ENCODE results near the gene CLEC3B.
A peak's percentile ranks its signal among the peaks of the same experiment; 100 is the strongest.
"Not testable (repeated sequence)": the region's sequence is repeated elsewhere in the genome, so short reads cannot be mapped to it uniquely, and the experiment has no call there.

Gene CLEC3B

GRCh38 chr3:45026038-45026437, at the start of gene CLEC3B:
TSS of gene CLEC3B (plus strand) at chr3:45026303. CDS start at chr3:45026363, 60 bp downstream.
- peak; percentile 57 for DNase-seq (ENCODE audit: low read depth, low spot score)
- in situ Hi-C loops (cut with HindIII; ENCODE audit: low sequenced_read_pairs): loop anchor here (25.0 kb wide), 1 partner anchor 486 kb away; no protein-coding TSS in a partner anchor
- no peak within 1 kb of the TSS for H3K4me3 ChIP-seq (ENCODE audit: low read depth, low read length)

GRCh38 chr3:44981220-44981619, 44.9 kb upstream of the CLEC3B start:
- DNase-seq (ENCODE audit: low read depth, low spot score): no peak
- in situ Hi-C loops (cut with HindIII; ENCODE audit: low sequenced_read_pairs): no loop called here
- no peak overlapping the region for H3K4me3 ChIP-seq (ENCODE audit: low read depth, low read length)
- TF ChIP-seq, protein P1, sequence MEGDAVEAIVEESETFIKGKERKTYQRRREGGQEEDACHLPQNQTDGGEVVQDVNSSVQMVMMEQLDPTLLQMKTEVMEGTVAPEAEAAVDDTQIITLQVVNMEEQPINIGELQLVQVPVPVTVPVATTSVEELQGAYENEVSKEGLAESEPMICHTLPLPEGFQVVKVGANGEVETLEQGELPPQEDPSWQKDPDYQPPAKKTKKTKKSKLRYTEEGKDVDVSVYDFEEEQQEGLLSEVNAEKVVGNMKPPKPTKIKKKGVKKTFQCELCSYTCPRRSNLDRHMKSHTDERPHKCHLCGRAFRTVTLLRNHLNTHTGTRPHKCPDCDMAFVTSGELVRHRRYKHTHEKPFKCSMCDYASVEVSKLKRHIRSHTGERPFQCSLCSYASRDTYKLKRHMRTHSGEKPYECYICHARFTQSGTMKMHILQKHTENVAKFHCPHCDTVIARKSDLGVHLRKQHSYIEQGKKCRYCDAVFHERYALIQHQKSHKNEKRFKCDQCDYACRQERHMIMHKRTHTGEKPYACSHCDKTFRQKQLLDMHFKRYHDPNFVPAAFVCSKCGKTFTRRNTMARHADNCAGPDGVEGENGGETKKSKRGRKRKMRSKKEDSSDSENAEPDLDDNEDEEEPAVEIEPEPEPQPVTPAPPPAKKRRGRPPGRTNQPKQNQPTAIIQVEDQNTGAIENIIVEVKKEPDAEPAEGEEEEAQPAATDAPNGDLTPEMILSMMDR (IDR thresholded peaks at IDR 0.05; ENCODE audit: low read depth, low read length): no peak

More at GRCh38 chr3:45026038-45026437, at the start of gene CLEC3B:
- TF ChIP-seq, protein P1 (IDR thresholded peaks at IDR 0.05; ENCODE audit: low read depth, low read length): no peak

- DNase-seq (ENCODE audit: low read depth, low spot score): no peak
- TF ChIP-seq, protein P1 (IDR thresholded peaks at IDR 0.05; ENCODE audit: low read depth, low read length): no peak
- no peak overlapping the region for H3K4me3 ChIP-seq (ENCODE audit: low read depth, low read length)
- in situ Hi-C loops (cut with HindIII; ENCODE audit: low sequenced_read_pairs): no loop called here
These were observed 44.4 kb upstream of the CLEC3B start for GRCh38 chr3:44981751-44982150.

DNA sequence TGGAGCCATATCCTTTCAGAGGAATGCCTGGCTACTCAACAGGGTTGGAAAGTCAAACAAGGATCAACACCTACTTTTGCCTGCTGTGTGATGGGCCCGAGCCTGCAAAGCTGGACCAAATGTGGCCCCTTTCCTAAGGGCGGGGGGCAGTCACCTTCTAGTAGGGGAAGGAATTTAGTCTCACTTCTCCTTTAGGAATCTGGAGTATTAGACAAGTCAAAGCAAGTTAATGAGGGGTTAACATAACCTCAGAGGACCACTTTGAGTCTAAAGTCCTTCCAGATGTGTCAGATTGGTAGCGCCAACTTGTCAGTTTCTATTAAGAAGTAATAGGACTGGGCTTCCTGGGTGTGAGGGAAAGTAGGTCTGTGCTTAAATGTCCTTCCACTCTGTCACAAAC, 43.3 kb upstream of the CLEC3B start:
- in situ Hi-C loops (cut with HindIII; ENCODE audit: low sequenced_read_pairs): no loop called here
- no peak overlapping the region for H3K4me3 ChIP-seq (ENCODE audit: low read depth, low read length)
- no peak for DNase-seq (ENCODE audit: low read depth, low spot score)
- TF ChIP-seq, protein P1 (IDR thresholded peaks at IDR 0.05; ENCODE audit: low read depth, low read length): no peak

- in situ Hi-C loops (cut with HindIII; ENCODE audit: low sequenced_read_pairs): no loop called here
- TF ChIP-seq, protein P1 (IDR thresholded peaks at IDR 0.05; ENCODE audit: low read depth, low read length): no peak
- no peak for DNase-seq (ENCODE audit: low read depth, low spot score)
- no peak overlapping the region for H3K4me3 ChIP-seq (ENCODE audit: low read depth, low read length)
These were observed 42.6 kb upstream of the CLEC3B start for GRCh38 chr3:44983484-44983941.

DNA sequence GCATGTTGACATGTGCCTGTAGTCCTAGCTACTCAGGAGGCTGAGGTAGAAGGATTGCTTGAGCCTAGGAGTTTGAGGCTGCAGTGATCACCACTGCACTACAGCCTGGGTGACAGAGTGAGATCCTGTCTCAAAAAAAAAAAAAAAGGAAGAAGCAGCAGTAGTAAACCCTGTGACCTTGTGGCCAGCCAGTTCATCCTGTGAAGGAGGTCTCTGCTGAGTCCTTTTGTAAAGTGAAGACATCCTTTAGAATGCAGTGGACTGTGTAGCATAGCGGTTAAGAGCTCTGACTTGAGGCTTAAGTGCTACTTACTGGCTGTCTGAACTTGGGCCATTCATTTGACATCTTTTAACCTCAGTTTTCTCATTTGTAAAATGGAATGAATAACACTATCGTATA, 41.8 kb upstream of the CLEC3B start:
- DNase-seq (ENCODE audit: low read depth, low spot score): no peak
- in situ Hi-C loops (cut with HindIII; ENCODE audit: low sequenced_read_pairs): no loop called here
- no peak overlapping the region for H3K4me3 ChIP-seq (ENCODE audit: low read depth, low read length)
- TF ChIP-seq, protein P1 (IDR thresholded peaks at IDR 0.05; ENCODE audit: low read depth, low read length): no peak

DNA sequence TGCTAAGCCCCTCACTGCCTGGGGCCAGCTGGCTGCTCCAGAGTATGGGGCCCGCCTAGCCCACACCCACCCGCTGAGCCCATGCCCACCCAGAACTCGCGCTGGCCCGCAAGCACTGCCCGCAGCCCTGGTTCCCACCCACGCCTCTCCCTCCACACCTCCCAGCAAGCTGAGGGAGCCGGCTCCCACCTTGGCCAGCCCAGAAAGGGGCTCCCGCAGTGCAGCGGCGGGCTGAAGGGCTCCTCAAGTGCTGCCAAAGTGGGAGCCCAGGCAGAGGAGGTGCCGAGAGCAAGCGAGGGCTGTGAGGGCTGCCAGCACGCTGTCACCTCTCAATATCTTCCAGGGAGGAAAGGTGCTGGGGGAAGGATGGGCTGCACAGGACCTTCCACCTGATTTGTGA, 39.8 kb upstream of the CLEC3B start:
- H3K4me3 ChIP-seq (ENCODE audit: low read depth, low read length); in situ Hi-C loops (cut with HindIII; ENCODE audit: low sequenced_read_pairs); DNase-seq (ENCODE audit: low read depth, low spot score): not testable (repeated sequence)

Data from astrocyte of the spinal cord (primary cell).